PC-3 (cell line): ENCODE data around the gene VWA3B.

Source experiments
- CTCF ChIP-seq: fragments of 300-600 bp; sonication (generic); conservative IDR thresholded peaks from 2 replicates; pipeline ENCODE4 v1.5.1; 2017; ENCODE audit warnings: antibody characterized with exemption, low read depth, mild to moderate bottlenecking, low read length
- EZH2 ChIP-seq: fragments of 300-600 bp; sonication (generic); IDR thresholded peaks from one replicate; pipeline ENCODE4 v1.6.1; 2017; ENCODE audit warnings: antibody characterized with exemption, mild to moderate bottlenecking, low read length; ENCODE audit not compliant: unreplicated experiment

GRCh38 chr2:98114643-98115330 lies 27.8 kb downstream of the VWA3B start:
- TF ChIP-seq CTCF (no peak), EZH2 (no peak)
